Activated T-helper 9 cell treated with anti-CD3 and anti-CD28 coated beads, Interleukin-2, amount 50 U/mL, for 16 hours (primary cell): Measurements from ENCODE around the gene ACLY.

Source experiments
- DNase-seq: peaks from one replicate; pipeline ENCODE4 v3.0.0-alpha.2; 2020; ENCODE audit warnings: low read depth

Gene ACLY

DNA sequence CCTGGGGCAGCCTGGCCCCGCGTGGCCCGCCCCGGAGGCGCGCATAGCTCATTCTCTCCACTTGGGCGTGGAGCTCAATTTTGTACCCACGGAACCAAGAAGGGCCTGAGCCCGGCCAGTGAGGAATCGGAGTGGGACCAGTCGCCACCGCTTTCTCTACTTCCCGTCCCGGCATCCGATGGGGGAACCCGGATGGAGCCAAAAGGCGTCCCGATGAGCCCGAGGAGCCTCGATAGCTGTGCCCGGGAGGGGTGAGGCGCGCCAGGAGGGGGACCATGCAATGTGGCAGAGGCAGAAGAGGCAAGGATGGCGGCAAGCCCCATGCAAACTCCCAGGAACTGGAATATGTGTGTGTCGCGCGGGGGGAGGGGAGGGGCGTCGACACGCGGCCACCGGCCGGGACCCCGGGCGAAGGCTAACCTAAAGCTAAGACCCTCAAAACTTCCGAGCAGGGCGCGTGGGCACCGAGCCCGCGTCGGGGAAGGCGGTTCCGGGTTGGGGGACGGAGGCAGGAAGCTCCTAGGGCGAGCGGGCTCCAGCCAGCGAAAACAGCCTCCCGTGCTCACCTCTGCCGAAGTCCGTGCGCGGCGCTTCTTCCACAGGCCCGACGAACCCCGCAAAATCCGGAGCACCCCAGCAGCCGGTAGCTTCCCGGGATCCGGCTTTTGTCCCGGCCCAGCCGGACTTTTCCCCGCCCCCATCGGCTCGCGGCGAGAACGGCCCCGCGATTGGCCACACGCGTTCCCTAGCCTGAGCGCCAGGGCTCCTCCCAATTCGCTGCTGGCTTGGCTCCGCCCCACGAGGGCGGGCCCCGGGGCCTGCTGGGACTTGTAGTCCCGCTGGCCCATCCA lies at the start of gene ACLY:
ACLY (minus strand) TSS at position 638 of the 851 bp plus-strand sequence. CDS start 5,078 bp downstream, outside the sequence.
- peak; percentile 95 for DNase-seq

DNA sequence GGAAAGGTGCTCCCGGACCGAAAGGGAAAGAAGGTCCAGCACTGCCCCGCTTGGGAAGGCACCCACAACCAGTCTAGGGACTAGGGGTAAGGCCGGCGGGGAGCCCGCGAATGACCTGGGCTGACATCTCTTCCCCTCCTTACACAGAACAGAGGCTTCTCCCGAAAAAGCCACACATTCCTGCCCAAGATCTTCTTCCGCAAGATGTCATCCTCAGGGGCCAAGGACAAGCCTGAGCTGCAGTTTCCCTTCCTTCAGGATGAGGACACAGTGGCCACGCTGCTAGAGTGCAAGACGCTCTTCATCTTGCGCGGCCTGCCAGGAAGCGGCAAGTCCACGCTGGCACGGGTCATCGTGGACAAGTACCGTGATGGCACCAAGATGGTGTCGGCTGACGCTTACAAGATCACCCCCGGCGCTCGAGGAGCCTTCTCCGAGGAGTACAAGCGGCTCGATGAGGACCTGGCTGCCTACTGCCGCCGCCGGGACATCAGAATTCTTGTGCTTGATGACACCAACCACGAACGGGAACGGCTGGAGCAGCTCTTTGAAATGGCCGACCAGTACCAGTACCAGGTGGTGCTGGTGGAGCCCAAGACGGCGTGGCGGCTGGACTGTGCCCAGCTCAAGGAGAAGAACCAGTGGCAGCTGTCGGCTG lies 49.3 kb upstream of the ACLY start:
- no peak for DNase-seq

DNA sequence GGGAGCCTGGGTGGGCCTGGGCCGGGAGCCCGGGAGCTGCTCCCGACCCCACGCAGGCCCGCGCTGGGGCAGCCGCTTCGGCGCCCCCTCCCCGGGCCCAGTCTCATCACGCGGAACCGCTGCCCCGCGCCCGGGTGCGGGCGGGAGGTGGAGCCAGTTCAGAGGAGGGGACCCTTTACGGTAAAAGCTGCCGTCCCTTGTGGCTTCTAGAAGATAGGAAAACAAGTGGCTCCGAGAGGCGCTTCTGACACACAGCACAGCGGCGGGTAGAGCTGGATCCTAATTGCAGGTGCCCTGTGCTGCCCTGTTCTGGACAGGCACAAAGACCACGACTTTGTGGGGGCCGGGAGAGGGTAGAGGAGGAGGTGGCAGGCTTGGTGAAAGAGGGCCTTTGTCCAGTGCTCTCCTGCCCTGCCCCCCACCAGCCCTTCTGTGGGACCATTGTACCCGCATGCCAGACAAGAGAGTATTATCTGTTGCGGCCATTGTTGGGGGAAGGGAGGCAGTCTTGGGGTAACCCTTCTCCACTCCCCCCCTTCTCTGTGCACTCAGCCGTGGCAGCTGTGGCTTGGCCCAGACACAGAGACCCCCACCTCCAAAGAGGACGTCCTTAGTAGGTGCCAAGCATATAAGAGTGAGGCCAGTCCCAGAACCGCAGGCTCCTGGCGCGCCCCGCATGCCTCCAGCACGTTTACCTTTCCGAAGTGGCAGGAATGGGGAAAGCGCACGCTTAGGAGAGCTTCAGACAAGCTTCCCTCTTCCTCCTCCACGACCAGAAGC lies 48.6 kb upstream of the ACLY start:
- DNase-seq: peak; percentile 19

DNA sequence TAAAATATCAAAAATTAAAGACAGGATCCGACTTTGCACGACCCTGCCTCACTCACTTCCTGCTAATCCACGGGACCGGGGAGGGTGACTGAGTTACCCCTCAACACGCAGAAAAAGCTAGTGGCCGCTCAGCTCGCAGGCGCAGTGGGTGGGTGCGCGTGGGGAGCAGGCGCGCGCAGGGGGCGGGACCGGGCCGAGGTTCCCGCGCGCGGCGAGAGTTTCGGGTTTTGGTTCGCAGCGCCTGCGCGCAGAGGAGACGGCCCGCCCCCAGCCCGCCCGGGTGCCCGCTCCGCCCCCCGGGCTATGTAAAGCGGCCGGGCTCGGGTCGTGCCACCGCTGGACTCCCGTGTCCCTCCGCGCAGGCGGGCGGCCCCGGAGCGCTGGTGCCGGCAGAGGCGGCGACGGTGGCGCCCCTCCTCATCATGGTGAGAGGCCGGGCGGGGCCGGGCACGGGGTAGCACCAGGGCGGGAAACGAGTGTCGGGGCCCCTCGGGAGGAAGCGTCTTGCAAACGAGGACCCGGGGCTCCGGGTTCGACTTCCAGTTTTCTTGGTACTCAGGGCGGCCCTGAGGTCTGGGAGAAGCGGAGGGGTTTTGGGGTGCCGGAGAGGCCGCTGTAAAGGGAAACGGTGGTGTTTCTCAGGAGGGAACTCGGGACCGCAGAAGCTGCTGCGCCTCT lies 47.9 kb upstream of the ACLY start, which contains the start of gene CNP:
CNP (plus strand) TSS at position 333 of the 678 bp plus-strand sequence; CDS start at position 423, 90 bp downstream.
- DNase-seq: peak; percentile 86

DNA sequence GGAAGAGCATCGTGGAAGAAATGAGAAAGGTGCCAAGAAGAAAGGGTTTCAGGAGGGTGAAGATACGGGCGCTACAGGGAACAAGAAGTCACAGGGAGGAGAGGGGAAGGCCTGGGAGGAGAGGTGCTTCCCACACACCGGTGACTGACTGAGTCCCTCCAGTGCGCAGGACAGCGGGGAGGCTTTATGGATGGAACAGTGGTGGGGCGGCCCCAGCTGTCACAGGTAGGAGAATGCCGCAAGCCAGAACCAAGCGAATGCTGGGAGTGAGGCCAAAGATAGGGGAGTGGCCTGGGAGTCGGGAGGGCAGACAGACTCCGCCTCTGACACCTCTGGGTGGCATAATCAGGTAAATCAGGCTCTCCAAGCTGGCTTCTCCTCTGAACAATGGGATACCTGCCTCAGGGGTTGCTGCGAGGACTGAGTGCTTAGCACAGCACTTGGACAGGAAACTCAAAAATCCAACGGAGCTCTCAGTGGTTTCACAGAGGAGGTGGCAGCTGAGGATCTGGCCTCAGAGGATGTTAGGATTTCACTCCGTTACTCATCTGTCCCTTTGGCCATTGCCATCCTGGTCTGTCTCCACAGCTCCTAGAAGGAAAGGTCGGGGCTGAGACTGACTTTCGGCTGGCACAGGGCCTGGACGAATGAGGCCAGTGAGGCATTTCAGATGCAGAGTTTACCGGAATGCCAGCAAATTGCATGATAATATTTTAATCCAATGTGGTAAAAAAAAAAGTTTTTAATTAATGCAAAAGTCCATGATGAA lies 47.1 kb upstream of the ACLY start:
- peak; percentile 49 for DNase-seq

DNA sequence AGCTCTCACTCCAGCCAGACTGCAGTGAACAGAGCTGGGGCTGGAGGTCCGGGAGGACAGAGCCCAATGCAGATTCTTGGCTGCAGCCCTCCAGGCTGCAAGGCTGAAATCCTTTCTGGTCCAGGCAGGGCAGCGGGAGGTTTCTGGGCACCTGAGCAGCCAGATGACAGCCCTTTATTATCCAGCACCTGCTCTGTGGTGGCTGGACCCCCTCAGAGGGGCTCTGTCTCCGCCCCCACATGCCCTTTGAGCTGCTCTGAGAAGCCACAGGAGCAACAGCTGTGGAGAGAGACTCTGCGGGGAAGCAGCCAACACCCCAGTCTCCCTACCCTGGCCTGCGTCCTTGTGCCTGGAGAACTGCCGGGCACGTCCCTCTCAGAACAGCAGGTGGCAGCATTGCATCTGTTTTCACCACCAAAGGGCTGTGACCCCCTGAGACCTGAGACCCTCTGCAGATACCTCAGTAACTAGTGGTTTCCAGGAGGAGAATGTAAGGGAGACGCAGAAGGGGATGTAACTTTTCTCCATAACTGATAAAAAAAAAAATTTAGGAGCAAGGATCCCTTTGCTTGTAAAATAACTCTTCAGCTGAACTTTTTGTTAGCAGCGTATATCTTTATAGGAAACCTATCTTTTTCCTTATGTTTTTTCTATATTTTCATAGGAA lies 44.1 kb upstream of the ACLY start:
- peak; percentile 54 for DNase-seq

DNA sequence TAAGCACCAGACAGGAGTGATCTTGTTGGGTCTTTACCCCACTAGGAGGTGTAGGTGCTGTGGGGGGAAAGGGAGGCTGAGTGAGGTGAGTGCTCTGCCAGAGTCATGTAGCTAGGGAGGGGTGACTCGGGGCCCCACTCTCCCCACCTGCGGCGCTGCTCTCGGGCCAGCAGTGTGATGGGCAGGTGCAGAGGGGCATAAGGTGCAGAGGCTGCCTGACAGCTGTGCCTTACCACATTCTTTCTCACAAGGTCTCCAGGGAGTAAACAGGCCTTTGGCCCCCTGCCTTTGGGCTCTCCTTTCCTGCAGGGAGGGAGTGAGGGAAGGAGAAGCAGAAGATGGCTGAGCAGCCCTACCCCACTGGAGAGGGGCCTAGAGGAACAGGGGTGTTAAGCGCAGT lies 43.4 kb upstream of the ACLY start:
- DNase-seq: no peak

DNA sequence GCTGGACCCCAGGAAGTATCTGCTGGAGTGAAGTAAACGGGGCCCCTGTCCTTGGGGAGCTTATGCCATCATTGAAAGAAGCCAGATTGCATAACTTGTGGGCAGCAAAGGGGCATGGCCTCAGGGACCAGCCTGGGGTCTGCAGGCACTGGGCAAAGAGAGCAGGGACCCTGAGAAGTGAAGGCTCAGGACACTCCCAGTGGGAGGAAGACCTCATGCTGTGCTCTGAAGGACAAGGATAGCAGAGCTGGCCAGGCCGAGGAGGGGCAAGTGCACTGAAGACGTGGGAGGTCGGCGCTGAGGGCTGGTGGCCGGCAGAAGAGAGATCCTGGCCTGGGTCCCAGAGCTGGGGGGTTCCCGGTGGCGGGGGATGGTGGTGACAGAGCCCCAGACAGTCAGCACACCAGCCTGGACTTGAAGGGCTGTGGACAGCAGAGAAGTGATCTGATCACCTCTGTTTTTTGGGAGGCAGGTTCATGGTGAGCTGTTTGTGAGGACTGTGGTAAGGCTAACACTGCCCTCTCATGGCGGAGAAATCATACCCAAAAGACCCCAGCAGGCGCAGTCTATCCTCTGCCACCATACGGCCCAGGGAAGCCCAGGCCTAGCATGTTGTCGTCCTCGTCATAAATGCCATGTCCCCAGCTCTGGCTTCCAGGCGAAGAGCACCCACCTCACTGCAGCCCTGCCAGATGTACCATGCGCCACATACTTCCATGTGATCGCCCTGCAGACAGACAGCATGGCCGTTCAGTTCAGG lies 40.8 kb upstream of the ACLY start:
- no peak for DNase-seq

DNA sequence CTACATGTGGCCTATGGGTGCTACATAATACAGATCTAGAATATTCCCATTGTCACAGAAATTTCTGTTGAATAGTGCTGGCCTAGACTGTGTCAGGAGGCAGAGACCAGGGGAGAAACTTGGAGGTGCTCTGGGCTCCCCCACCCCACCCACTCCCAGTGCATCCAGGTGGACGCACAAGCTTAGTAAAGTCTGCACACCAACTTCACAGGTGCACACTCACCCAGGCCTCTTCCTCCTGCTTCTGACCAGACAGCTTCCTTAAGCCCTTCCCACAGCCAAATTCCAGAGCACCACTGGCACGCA lies 40.2 kb upstream of the ACLY start:
- DNase-seq: no peak

DNA sequence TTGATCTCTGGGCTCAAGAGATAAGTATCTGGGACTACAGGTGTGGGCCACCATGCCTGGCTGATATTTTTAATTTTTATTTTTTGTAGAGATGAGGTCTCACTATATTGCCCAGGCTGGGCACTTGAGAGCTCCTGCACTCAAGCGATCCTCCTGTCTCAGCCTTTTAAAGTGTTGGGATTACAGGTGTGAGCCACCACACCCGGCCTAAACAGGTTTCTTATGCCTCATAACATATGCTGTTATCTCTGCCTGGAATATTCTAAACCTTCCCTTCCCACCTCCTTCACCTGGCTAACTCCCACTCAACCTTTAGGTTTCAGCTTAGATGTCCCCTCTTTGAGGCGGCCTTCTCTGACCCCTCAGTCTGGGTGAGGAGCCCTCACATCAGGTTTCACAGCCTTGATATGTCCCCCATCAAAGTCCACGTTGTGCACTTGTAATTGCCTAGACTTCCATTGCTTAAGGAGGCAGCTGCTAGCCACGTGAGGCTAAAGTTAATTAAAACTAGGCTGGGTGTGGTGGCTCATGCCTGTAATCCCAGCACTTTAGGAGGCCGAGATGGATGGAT lies 39.2 kb upstream of the ACLY start:
- DNase-seq: no peak

DNA sequence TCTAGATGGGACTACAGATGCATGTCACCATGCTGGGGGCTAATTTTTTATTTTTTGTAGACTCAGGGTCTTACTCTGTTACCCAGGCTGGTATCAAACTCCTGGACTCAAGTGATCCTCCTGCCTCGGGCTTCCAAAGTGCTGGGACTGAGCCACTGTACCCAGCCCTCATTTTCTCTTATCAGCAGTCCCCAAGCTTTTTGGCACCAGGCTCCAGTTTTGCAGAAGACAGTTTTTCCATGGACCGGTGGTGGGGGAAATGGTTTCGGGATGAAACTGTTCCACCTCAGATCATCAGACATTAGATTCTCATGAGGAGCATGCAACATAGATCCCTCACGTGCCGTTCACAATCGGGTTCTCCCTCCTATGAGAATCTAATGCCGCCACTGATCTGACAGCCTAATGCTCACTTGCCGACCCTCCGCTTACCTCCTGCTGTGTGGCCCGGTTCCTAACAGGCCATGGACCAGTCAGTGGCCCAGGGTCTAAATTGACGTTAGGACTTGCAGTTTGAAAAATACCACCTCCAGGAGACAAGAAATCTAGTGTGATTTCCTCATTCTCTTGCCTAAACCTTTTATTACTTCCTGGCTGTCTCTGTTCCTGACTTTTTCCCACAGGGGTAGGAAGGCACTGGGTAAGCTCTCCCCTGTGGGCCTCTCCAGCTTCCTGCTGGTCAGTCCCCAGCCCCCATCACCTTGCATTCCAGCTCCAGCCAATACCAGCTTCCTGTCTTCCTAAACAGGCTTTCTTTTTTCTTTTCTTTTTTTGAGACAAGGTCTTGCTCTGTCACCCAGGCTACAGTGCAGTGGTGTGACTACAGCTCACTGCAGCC lies 38.5 kb upstream of the ACLY start:
- DNase-seq: no peak

DNA sequence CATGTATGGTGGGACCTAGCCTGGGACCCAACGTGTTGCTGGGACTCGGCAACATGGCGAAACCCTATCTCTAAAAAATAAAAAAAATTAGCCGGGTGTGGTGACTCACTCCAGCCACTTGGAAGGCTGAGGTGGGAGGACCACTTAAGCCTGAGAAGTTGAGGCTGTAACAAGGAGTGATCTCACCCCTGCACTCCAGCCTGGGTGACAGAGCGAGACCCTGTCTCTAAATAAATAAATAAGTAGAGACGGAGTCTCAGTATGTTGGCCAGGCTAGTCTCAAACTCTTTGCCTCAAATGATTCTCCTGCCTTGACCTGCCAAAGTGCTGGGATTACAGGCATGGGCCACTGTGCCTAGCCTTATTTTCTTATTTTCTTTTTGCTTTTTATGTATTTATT lies 37.8 kb upstream of the ACLY start:
- DNase-seq: no peak

DNA sequence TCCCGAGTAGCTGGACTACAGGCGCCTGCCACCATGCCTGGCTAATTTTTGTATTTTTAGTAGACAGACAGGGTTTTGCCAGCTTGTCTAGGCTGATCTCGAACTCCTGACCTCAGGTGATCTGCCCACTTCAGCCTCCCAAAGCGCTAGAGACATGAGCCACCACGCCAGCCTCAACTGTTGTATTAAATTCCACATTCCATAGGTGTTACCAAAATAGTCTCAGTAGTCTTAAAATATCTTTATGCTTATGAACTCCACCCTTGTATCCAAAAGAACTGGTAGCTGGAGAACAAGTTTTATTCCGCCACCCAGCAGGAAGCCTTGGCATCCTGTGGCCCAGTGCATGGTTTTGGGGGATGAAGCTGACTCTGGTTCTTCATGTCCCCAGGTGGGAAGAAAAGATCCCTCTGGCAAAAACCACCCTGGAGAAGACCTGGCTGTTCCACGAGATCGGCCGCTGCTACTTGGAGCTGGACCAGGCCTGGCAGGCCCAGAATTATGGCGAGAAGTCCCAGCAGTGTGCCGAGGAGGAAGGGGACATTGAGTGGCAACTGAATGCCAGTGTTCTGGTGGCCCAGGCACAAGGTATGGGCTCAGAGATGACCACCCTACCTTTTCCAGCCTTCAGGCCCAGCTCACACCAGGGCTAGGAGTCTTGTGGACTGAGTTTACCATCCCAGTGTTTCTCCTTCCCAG lies 30.2 kb upstream of the ACLY start:
- DNase-seq: no peak

DNA sequence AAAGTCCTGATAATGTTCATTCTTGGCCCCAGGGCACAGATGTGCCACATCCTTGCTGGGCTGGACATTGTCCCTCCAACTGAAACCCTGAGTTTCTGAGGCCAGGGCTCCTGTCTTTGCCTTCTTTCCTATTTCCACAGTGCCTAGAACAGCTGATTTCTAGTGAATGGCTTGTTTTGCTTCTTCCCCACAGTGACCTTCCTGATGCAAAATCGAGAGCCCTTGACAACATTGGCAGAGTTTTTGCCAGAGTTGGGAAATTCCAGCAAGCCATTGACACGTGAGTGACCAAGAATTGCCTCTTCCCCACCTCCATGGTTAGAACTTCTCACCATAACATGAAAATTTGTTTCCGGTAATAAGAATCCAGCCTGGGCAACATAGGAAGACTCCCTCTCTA lies 26.2 kb upstream of the ACLY start:
- DNase-seq: no peak

DNA sequence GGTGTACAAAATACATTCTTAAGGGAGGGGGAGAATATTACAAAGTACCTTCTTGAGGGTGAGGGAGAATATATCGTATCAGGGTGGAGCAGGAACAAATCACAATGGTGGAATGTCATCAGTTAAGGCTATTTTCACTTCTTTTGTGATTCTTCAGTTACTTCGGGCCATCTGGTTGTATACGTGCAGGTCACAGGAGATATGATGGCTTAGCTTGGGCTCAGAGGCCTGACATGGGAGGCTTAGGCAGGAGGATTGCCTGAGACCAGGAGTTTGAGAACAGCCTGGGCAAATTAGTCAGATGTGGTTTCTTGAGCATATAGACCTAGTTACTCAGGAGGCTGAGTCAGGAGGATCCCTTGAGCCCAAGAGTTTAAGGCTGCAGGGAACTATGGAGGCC lies 24.7 kb upstream of the ACLY start:
- no peak for DNase-seq

DNA sequence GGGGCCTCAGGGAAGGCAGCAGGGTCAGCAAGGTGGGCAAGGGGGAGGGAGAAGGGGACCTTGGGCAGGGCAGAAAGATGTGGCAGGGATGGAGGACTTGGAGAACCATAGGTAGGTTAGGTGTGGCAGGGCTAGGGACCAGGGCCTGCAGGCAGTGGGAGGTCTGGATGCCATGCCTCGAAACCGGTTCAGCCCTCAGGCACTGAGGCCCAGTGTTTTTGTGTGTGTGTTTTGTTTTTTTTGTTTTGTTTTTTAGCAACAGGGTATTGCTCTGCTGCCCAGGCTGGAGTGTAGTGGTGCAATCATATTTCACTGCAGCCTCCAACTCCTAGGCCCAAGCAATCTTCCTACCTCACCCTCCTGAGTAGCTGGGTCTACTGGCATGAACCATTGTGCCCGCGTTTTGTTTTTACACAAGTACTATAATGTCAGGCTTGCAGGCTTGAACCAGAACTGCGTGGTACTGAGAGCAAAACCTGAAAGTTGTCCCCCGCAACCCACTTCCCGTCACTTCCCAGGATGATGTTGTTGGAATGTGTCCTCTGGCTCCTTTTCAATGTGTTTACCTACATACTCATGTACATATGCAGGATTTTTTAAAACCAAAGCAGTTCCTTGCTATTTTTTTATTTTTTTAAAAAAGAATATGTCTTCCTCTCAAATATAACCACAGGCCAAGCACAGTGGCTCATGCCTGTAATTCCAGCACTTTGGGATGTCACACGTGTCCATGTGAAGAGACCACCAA lies 24.0 kb upstream of the ACLY start:
- no peak for DNase-seq

DNA sequence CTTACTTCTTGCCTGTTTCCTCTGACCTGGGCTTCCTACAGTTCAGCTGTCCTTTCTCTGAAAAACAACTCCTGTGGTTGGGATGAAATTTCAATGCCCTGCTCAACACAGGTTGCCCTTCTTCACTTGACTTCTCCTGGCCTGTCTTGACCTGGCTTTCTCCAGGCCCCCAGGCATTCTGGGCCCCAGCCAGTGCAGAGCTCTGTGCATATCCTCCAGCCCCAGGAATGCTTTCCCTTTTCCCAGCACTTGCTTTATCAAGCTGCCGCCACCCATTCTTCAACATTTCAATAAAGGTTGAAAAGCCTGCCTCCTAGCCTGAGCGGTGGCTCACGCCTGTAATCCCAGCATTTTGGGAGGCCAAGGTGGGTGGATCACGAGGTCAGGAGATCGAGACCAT lies 22.4 kb upstream of the ACLY start:
- DNase-seq: no peak

DNA sequence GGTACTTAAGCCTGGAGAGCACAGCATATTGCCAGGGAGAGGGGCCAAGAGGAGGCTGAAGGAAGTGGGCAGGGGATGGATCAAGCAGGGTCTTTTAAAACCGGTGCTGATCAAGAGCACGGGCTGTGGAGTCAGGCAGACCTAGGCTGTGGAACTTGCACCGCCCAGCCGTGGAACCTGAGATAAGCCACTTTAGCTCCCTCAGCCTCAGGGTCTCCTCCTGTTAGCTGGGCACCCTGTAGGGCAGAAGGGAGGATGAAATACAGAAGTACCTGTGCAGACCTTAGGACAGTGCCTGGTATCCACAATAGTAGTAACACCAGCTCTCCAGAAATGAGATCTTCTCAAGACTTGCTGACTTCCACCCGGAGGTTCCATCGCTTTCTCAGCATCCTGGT lies 20.9 kb upstream of the ACLY start:
- DNase-seq: no peak
